Karpas-422 (cell line): ENCODE data around the gene MAP4K1. TPM values are rescaled to one million over a fixed set of nuclear protein-coding genes. Genes with fewer than 3 reads are reported as not detected.
A peak's percentile ranks its signal among the peaks of the same experiment; 100 is the strongest.

Source experiments
- DNase-seq: peaks from one replicate; pipeline ENCODE4 v3.0.0-alpha.2; 2015
- H2AFZ ChIP-seq: fragments of 200-600 bp; sonication (generic); 2 replicates; pipeline ENCODE4 v1.6.1; 2014; ENCODE audit warnings: antibody characterized with exemption, low read length, mixed read lengths
- H3K27ac ChIP-seq: fragments of 200-600 bp; sonication (generic); 2 replicates; pipeline ENCODE4 v1.5.1; 2014; ENCODE audit warnings: mild to moderate bottlenecking, low read length, moderate library complexity
- H3K27me3 ChIP-seq: fragments of 200-600 bp; sonication (generic); 2 replicates; pipeline ENCODE4 v1.6.1; 2014; ENCODE audit warnings: low read length, mixed read lengths
- H3K36me3 ChIP-seq: fragments of 200-600 bp; sonication (generic); 2 replicates; pipeline ENCODE4 v1.6.1; 2014; ENCODE audit warnings: low read length, mixed read lengths; ENCODE audit not compliant: insufficient read depth
- H3K4me1 ChIP-seq: fragments of 200-600 bp; sonication (generic); 2 replicates; pipeline ENCODE4 v1.6.1; 2014; ENCODE audit warnings: mild to moderate bottlenecking, low read length, mixed read lengths
- H3K4me2 ChIP-seq: fragments of 200-600 bp; sonication (generic); 2 replicates; pipeline ENCODE4 v1.6.1; 2014; ENCODE audit warnings: low read length, low read depth, mild to moderate bottlenecking; ENCODE audit not compliant: poor library complexity, severe bottlenecking
- H3K4me3 ChIP-seq: fragments of 200-600 bp; sonication (generic); 2 replicates; pipeline ENCODE4 v1.5.1; 2014; ENCODE audit warnings: mild to moderate bottlenecking, antibody characterized with exemption, low read length, mixed read lengths
- H3K79me2 ChIP-seq: fragments of 200-600 bp; sonication (generic); 2 replicates; pipeline ENCODE4 v1.6.1; 2014; ENCODE audit warnings: mild to moderate bottlenecking, low read length, mixed read lengths
- H3K9ac ChIP-seq: fragments of 200-600 bp; sonication (generic); 2 replicates; pipeline ENCODE4 v1.6.0; 2014; ENCODE audit warnings: low read length
- H3K9me2 ChIP-seq: fragments of 200-600 bp; sonication (generic), shearing (Covaris generic); replicated peaks from 2 replicates; pipeline ENCODE4 v1.6.0; 2014; ENCODE audit warnings: mild to moderate bottlenecking, low read length, moderate library complexity; ENCODE audit not compliant: insufficient read depth
- H3K9me3 ChIP-seq: fragments of 300-700, 200-600 bp; sonication (generic); 2 replicates; pipeline ENCODE4 v1.6.1; 2014; ENCODE audit warnings: low read length, mixed read lengths
- H4K20me1 ChIP-seq: fragments of 200-600 bp; sonication (generic); 2 replicates; pipeline ENCODE4 v1.6.1; 2014; ENCODE audit warnings: mild to moderate bottlenecking, antibody characterized with exemption, low read length, low read depth; ENCODE audit not compliant: insufficient read depth
- total RNA-seq: library from RNA; depleted of rRNA; stranded (reverse); fragments of >200 nt; shearing (Covaris generic); gene quantifications from 2 replicates; pipeline ENCODE4 v1.2.3, GENCODE V29; 2014; ENCODE audit warnings: low replicate concordance; rRNA removed

The MAP4K1 gene
- total RNA-seq, result 262 and 352 TPM in 2 replicates

GRCh38 chr19:38617764-38618589 is at the start of gene MAP4K1:
TSS of gene MAP4K1 (minus strand) at chr19:38617953. CDS start at chr19:38617895, 58 bp downstream.
- peak; percentile 100 for DNase-seq
- peak within 1 kb of the TSS; percentile 88 for H3K9ac ChIP-seq
- peak within 1 kb of the TSS; percentile 90 for H3K4me3 ChIP-seq
- H3K4me2 ChIP-seq, result peak within 1 kb of the TSS; percentile 91
- peaks cover 38% of the 10 kb centered on the region for H3K36me3 ChIP-seq
- peaks cover 15% of the 10 kb centered on the region for H4K20me1 ChIP-seq
- no peak within 1 kb of the TSS for H2AFZ ChIP-seq
- H3K27me3 ChIP-seq, result no peaks in the 10 kb centered on the region
- peaks cover 66% of the 10 kb centered on the region for H3K79me2 ChIP-seq
- no peaks in the 10 kb centered on the region for H3K9me2 ChIP-seq
- H3K4me1 ChIP-seq, result peaks cover 49% of the 10 kb centered on the region
- H3K27ac ChIP-seq, result peak within 1 kb of the TSS; percentile 99
- no peaks in the 10 kb centered on the region for H3K9me3 ChIP-seq

GRCh38 chr19:38666663-38667511 is 49.1 kb upstream of the MAP4K1 start:
- Histone ChIP-seq H3K4me1 (peaks cover 63% of the 10 kb centered on the region), H3K4me3 (peak overlapping the region; percentile 50), H3K9ac (peak overlapping the region; percentile 57)

GRCh38 chr19:38665950-38666662 is 48.4 kb upstream of the MAP4K1 start:
- Histone ChIP-seq H4K20me1 (peaks cover 15% of the 10 kb centered on the region; the same call in 1 of the 2 replicates), H2AFZ (no peak overlapping the region), H3K36me3 (no peaks in the 10 kb centered on the region), H3K4me3 (peak overlapping the region; percentile 50; the same call in 1 of the 2 replicates), H3K27me3 (no peaks in the 10 kb centered on the region), H3K4me2 (peak overlapping the region; percentile 88), H3K27ac (peak overlapping the region; percentile 82), H3K9me3 (no peaks in the 10 kb centered on the region), H3K9me2 (no peaks in the 10 kb centered on the region), H3K4me1 (peaks cover 64% of the 10 kb centered on the region), H3K79me2 (peaks cover 96% of the 10 kb centered on the region), H3K9ac (peak overlapping the region; percentile 57)
- no peak for DNase-seq

More at GRCh38 chr19:38666663-38667511, 49.1 kb upstream of the MAP4K1 start:
- Histone ChIP-seq H3K27me3 (no peaks in the 10 kb centered on the region), H2AFZ (no peak overlapping the region), H3K36me3 (no peaks in the 10 kb centered on the region), H3K9me2 (no peaks in the 10 kb centered on the region), H3K27ac (peak overlapping the region; percentile 82), H4K20me1 (peaks cover 15% of the 10 kb centered on the region; the same call in 1 of the 2 replicates), H3K79me2 (peaks cover 98% of the 10 kb centered on the region), H3K4me2 (peak overlapping the region; percentile 88), H3K9me3 (no peaks in the 10 kb centered on the region)
- DNase-seq, result peak; percentile 72

- H4K20me1 ChIP-seq, result peaks cover 15% of the 10 kb centered on the region; the same call in 1 of the 2 replicates
- H3K27ac ChIP-seq, result peak overlapping the region; percentile 50
- H3K9me3 ChIP-seq, result no peaks in the 10 kb centered on the region
These were observed 47.6 kb upstream of the MAP4K1 start for GRCh38 chr19:38665219-38665931.

GRCh38 chr19:38664503-38665211 is 46.9 kb upstream of the MAP4K1 start:
- Histone ChIP-seq H3K36me3 (no peaks in the 10 kb centered on the region), H3K4me3 (no peak overlapping the region), H4K20me1 (peaks cover 11% of the 10 kb centered on the region; the same call in 1 of the 2 replicates), H3K79me2 (peaks cover 98% of the 10 kb centered on the region), H2AFZ (no peak overlapping the region), H3K9ac (peak overlapping the region; percentile 57), H3K27ac (peak overlapping the region; percentile 50), H3K9me2 (no peaks in the 10 kb centered on the region), H3K4me1 (peaks cover 64% of the 10 kb centered on the region), H3K4me2 (peak overlapping the region; percentile 88), H3K9me3 (no peaks in the 10 kb centered on the region), H3K27me3 (no peaks in the 10 kb centered on the region)
- DNase-seq, result peak; percentile 71

More at GRCh38 chr19:38665219-38665931, 47.6 kb upstream of the MAP4K1 start:
- Histone ChIP-seq H3K9ac (peak overlapping the region; percentile 57; the same call in 1 of the 2 replicates), H3K4me2 (peak overlapping the region; percentile 88), H3K9me2 (no peaks in the 10 kb centered on the region), H3K4me3 (no peak overlapping the region), H3K36me3 (no peaks in the 10 kb centered on the region), H2AFZ (no peak overlapping the region), H3K79me2 (peaks cover 98% of the 10 kb centered on the region), H3K4me1 (peaks cover 64% of the 10 kb centered on the region), H3K27me3 (no peaks in the 10 kb centered on the region)
- no peak for DNase-seq

- no peak for DNase-seq
- Histone ChIP-seq H4K20me1 (peaks cover 17% of the 10 kb centered on the region; the same call in 1 of the 2 replicates), H3K4me2 (peak overlapping the region; percentile 88), H3K36me3 (no peaks in the 10 kb centered on the region), H2AFZ (no peak overlapping the region), H3K27me3 (no peaks in the 10 kb centered on the region), H3K9me2 (no peaks in the 10 kb centered on the region), H3K9me3 (no peaks in the 10 kb centered on the region), H3K9ac (peak overlapping the region; percentile 57; the same call in 1 of the 2 replicates), H3K4me3 (no peak overlapping the region), H3K79me2 (peaks cover 98% of the 10 kb centered on the region), H3K27ac (peak overlapping the region; percentile 50), H3K4me1 (peaks cover 64% of the 10 kb centered on the region)
These were observed 46.3 kb upstream of the MAP4K1 start for GRCh38 chr19:38663957-38664502.
